ENCODE measurements around the gene GLMN.
"Not testable (repeated sequence)": the region's sequence is repeated elsewhere in the genome, so short reads cannot be mapped to it uniquely, and the experiment has no call there.

Gene GLMN

GRCh38 chr1:92291372-92291999 is 7.3 kb downstream of the GLMN start:
- peak in 1 of 2 donors; percentile 48 for DNase-seq

- not testable (repeated sequence) for DNase-seq
Measured at GRCh38 chr1:92281411-92281810, 17.4 kb downstream of the GLMN start.

GRCh38 chr1:92279781-92280180 is 19.0 kb downstream of the GLMN start:
- DNase-seq, result not testable (repeated sequence)

GRCh38 chr1:92277105-92277723 is 21.6 kb downstream of the GLMN start:
- no peak for DNase-seq

GRCh38 chr1:92276082-92276481 is 22.7 kb downstream of the GLMN start:
- DNase-seq, result no peak

- DNase-seq, result no peak
Measured at GRCh38 chr1:92274939-92275338, 23.8 kb downstream of the GLMN start.

- DNase-seq, result no peak
Measured at GRCh38 chr1:92273039-92273438, 25.7 kb downstream of the GLMN start.

- no peak for DNase-seq
Measured at GRCh38 chr1:92262516-92262915, 36.3 kb downstream of the GLMN start.

- no peak for DNase-seq
Measured at GRCh38 chr1:92259350-92259749, 39.4 kb downstream of the GLMN start.

GRCh38 chr1:92254714-92255113 is 44.1 kb downstream of the GLMN start:
- DNase-seq, result not testable (repeated sequence)

GRCh38 chr1:92244376-92244775 is 54.4 kb downstream of the GLMN start:
- DNase-seq, result no peak

- DNase-seq, result no peak
Measured at GRCh38 chr1:92240034-92240433, 58.8 kb downstream of the GLMN start.

GRCh38 chr1:92230736-92231135 is 68.1 kb downstream of the GLMN start:
- no peak for DNase-seq

- no peak for DNase-seq
Measured at GRCh38 chr1:92228401-92228800, 70.4 kb downstream of the GLMN start.

- DNase-seq, result no peak
Measured at GRCh38 chr1:92219028-92219427, 79.8 kb downstream of the GLMN start.

- DNase-seq, result no peak
Measured at GRCh38 chr1:92218559-92218958, 80.2 kb downstream of the GLMN start.

GRCh38 chr1:92217721-92218120 is 81.1 kb downstream of the GLMN start, which contains the start of gene C1orf146:
Gene C1orf146, plus strand, starts transcription at chr1:92217915. Its CDS starts 13,506 bp downstream, at chr1:92231421.
- DNase-seq, result no peak

GRCh38 chr1:92211166-92211565 is 87.6 kb downstream of the GLMN start:
- DNase-seq, result no peak

GRCh38 chr1:92210701-92211100 is 88.1 kb downstream of the GLMN start:
- no peak for DNase-seq

- no peak for DNase-seq
Measured at GRCh38 chr1:92203105-92203504, 95.7 kb downstream of the GLMN start.

GRCh38 chr1:92201973-92202372 is 96.8 kb downstream of the GLMN start:
- DNase-seq, result no peak
